GM18873 (cell line): Measurements from ENCODE around the gene NHERF1.

ENCODE experiments used
- ATAC-seq: cut with Tn5 transposase; IDR thresholded peaks from one replicate; pipeline ENCODE4 v1.9.1; 2021; ENCODE audit warnings: mild to moderate bottlenecking, moderate library complexity, moderate number of reproducible peaks; ENCODE audit not compliant: unreplicated experiment, low FRiP score

The NHERF1 gene

GRCh38 chr17:74748529-74749278 lies at the start of gene NHERF1:
Gene NHERF1 (plus strand): TSS chr17:74748628. CDS start chr17:74748847, 219 bp downstream.
- peak; percentile 59 for ATAC-seq

DNA sequence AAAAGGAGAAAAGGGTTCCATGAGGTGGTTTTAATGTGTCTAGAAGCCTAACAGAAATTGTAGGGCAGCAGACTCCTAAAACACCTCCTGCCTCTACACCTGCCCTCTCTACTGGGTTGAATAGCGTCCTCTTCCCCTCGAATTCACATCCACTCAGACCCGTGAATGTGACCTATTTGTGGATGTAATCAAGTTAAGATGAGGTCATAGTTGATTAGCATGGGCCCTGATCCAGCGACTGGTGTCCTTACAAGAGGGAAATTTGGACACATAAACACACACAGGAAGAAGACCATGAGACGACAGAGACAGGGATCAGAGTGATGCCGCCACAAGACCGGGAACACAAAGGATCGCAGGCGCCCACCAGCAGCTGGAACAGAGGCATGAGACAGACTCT lies 49.2 kb upstream of the NHERF1 start:
- no peak for ATAC-seq

DNA sequence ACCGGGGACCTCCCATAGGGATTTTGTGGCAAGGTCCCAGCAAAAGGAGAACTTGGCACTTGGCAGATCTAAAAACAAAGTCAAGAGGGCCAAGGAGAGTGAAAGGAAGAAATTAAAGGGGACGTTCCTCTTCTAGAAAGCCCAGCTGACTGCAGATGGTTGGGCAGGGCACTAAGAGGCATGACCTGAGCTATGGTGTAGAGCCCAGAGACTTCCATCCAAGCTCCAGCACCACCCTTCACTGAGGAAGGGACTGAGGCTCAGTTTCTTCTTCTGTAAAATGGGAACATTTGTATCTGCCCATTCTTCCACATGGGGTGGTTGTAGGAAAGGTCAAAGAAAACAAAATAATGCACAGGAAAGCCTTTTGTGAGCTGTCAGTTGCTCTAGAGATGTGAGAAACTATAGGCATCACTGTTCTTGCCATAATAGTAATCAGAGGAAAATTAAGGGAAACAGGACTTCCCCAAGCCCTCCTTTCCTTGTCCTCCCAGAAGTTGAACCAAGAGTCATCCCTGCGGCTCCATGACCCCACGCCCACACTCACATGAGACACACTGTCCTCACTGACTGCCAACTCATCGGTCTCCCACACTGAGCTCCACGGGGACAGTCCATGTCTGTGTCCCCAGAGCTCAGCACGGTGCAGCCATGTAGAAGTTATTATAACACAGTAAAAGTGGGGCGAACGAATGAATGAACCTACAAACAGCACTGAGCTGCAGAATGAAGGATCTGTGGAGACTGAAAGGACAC lies 46.1 kb upstream of the NHERF1 start:
- ATAC-seq, result no peak

- no peak for ATAC-seq
These were observed 45.1 kb upstream of the NHERF1 start for GRCh38 chr17:74703311-74703710.

GRCh38 chr17:74704544-74704943 lies 43.9 kb upstream of the NHERF1 start:
- ATAC-seq, result no peak

GRCh38 chr17:74711058-74711824 lies 37.2 kb upstream of the NHERF1 start:
- ATAC-seq, result no peak

- ATAC-seq, result no peak
These were observed 36.1 kb upstream of the NHERF1 start for GRCh38 chr17:74712301-74712700.

DNA sequence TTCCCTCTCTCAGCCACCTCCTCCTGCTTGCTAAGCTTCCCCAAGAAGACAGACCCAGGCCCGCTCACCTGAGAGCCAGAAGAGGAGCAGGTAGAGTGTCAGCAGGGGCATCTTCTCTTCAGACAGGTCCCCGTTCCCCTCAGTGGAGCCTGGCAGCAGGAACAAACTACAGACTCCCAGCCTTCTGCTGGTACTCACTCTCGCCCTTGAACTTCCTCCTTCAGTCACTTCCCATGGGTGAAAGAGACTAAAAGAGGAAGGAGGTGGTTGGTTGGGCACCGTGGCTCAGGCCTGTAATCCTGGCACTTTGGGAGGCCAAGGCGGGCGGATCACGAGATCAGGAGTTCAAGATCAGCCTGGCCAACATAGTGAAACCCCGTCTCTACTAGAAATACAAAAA lies 35.7 kb upstream of the NHERF1 start, which contains the start of gene CD300LF:
Gene CD300LF, minus strand, starts transcription at position 168 of the 400 bp plus-strand sequence. Its CDS starts 57 bp downstream, at position 111.
- ATAC-seq, result no peak

DNA sequence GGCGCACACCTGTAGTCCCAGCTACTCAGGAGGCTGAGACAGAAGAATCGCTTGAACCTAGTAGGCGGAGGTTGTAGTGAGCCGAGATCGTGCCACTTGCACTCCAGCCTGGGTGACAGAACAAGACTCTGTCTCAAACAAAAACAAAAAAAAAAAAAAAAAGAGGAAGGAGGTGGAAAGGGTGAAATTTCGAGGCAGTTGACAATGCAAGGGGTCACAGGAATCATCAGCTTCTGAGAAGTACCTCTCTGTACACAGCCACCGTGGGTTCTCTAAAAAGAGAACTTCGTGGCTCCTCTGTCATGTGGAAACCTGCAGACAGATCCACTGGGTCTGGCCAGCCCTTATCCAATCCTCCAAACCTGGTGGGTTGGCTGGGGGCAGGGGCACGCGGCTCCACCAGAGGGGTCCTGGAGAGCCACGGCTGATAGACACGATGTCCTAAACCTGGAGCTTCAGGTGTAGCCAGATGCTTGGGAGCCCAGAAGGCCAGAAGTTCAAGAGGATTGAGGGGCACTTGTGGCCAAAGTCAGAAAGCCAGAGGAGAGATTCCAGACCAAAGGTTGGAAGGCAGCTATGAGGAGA lies 35.2 kb upstream of the NHERF1 start:
- ATAC-seq, result no peak

- ATAC-seq, result no peak
These were observed 33.3 kb upstream of the NHERF1 start for GRCh38 chr17:74715144-74715543.

GRCh38 chr17:74720506-74720905 lies 27.9 kb upstream of the NHERF1 start:
- ATAC-seq, result no peak

GRCh38 chr17:74722782-74723181 lies 25.6 kb upstream of the NHERF1 start:
- ATAC-seq, result no peak

GRCh38 chr17:74723891-74724290 lies 24.5 kb upstream of the NHERF1 start:
- no peak for ATAC-seq

DNA sequence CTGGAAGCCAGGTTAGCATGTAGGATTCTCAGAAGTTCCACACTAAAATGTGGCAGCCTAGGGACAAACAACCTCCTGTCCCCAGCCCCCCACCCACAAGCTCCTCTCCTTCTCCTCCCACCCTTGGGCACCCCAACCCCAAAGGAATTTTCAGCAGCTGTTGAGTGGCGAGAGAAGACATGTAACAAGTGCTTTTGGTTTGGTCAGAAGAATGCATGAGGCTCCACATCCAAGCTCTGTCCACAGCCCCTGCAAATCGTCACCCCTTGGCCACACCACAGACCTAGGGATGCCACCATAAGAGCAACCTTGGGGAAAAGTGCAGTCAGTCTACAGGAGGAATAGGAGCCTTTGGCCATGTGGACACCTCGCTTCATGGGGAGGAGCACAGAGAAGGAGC lies 23.3 kb upstream of the NHERF1 start:
- ATAC-seq, result no peak

GRCh38 chr17:74728033-74728701 lies 20.3 kb upstream of the NHERF1 start:
- no peak for ATAC-seq

GRCh38 chr17:74728702-74729075 lies 19.7 kb upstream of the NHERF1 start:
- no peak for ATAC-seq

DNA sequence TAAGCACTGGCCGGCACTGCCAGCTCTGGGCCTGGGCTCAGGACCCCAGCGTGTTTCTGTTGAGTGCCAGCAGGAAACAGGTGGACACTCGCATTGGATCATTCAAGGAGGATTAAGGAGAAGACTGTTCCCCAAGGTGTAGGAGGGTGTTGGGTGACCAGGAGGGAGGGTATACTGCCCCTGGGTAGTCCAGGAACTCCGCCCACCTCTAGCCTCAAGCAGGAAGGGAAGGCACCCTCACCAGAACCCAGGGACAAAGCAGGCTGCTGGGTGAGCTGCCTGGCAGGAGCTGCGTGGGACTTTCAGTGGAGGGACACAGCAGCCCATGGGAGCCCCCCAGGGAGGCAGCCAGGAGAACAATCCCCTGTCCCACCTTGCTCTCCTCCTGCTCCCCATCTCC lies 19.1 kb upstream of the NHERF1 start:
- no peak for ATAC-seq

DNA sequence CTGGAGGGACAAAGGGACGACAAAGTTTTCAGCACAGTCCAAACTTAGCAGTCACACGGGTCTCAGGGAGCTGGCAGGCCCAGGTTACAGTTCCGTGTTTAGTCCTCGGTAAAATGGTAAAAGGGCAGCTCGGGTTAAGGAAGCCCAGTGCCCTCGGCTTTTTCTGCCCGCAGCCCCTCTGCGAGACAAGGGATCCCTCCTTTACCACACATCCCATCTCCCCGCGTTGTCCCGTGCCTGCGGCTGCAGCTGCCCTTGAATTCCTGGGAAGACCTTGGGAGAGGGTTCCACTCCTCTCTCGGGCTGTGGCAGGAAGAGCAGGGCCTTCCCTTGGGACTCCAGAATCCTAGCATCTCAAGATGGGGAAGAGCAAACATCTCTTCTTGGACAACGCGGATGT lies 18.6 kb upstream of the NHERF1 start:
- no peak for ATAC-seq

DNA sequence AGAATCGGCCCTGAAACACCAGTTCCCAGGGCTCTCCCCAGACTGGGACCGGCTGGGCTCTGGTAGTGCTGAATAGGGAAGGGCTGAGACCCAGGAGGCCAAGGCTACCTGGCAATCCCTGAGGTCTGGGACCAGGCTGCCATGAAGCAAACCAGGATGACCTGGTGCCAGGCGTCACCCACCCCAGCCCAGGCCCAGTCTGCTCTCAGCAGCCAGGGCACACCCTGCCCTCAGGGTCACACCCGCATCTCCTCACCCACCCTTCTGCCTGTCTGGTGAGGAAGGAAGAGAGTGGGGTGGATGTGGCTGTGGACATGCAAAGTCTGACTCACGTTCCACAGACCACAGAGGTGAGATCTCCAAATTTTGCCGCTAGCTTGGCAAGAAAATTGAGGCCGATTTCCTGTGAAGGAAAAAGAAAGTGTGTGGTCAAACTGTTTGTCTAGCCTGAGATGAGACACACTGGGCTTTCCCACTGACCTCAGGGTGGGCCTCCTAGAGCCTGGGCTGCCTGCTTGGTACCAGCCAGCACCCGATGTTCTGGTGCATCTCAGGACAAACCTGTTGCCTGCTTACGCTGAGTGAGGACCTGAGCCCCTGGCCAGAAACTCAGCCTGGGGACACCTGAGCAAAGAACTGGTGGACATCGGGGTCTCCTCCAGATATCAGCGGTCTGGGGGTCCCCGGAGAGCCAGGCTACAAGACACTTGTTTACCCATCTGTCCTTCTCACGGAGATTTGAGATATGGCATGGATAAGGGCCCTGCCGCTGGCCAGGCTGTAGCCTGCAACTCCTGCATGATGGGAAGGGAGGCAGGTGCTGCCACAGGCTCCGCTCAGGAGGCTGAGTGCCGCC lies 17.7 kb upstream of the NHERF1 start:
- no peak for ATAC-seq

- ATAC-seq, result no peak
These were observed 17.2 kb upstream of the NHERF1 start for GRCh38 chr17:74731347-74731605.
